HG02623 (cell line): ENCODE results near the gene ERBIN.
A peak's percentile ranks its signal among the peaks of the same experiment; 100 is the strongest.
"Not testable (repeated sequence)": the region's sequence is repeated elsewhere in the genome, so short reads cannot be mapped to it uniquely, and the experiment has no call there.

ENCODE experiments used
- ATAC-seq: cut with Tn5 transposase; IDR thresholded peaks from one replicate; pipeline ENCODE4 v1.9.1; 2021; ENCODE audit warnings: moderate library complexity; ENCODE audit not compliant: unreplicated experiment

ERBIN gene

DNA sequence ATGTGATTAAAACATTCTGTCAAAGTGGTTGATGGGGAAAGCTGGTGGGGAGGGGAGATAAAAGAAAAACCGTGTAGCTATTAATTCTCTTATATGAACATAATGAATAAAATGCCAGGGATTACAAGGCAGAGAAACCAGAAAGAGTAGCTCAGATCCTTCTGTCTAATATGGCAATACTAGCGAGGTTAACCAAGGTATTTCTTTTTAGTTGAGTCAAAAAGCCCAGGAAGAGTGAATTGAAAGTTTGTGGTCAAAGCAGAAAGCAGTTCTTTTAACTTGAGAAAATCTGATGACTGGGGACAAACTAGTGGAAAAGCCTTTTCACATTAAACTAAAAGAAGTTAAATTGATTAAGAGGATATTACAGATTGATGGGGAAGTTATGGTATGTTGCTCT, 76.0 kb downstream of the ERBIN start:
- ATAC-seq = no peak

GRCh38 chr5:66004216-66004615, 77.8 kb downstream of the ERBIN start:
- no peak for ATAC-seq

DNA sequence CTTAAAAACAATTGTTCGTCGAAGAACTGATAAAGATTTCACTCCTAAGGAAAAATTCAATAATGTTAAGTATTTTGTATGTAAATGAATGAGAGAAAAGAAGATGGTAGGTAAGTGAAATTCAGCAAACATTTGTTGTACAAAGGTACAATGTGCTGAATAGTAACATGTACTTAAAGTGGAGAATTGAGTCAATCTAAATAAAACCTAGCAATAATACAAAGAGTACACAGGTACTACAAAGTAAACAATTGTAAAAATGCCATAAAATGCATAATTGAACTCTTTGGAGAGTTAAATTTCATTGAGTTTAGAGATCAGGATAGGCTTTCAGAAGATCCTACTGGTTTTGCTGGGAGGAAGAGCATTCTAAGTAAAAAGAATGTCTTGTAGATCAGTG, 82.9 kb downstream of the ERBIN start:
- no peak for ATAC-seq

- no peak for ATAC-seq
Measured at GRCh38 chr5:66010476-66010875, 84.1 kb downstream of the ERBIN start.

- peak; percentile 63 for ATAC-seq
Measured at GRCh38 chr5:66012271-66012670, 85.9 kb downstream of the ERBIN start.

DNA sequence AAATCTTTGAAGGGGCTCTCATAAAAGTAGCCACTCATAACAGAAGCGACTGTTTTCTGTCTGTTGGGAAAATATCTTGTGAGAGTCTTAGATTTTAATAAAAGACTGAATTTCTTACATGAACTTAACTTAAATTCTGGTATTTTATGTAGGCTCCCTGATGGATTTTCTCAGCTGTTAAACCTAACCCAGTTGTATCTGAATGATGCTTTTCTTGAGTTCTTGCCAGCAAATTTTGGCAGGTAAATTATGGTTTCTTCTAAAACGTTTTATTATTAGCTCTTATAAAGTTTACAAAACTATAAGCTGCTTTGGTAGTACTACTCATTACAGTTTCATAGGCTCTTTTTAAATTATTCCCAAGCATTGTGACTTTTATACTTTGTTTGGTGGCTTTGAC, 87.0 kb downstream of the ERBIN start:
- no peak for ATAC-seq

GRCh38 chr5:66013906-66014305, 87.5 kb downstream of the ERBIN start:
- no peak for ATAC-seq

- ATAC-seq = no peak
Measured at GRCh38 chr5:66015196-66015960, 89.0 kb downstream of the ERBIN start.

- ATAC-seq = no peak
Measured at GRCh38 chr5:66021585-66021984, 95.2 kb downstream of the ERBIN start.

DNA sequence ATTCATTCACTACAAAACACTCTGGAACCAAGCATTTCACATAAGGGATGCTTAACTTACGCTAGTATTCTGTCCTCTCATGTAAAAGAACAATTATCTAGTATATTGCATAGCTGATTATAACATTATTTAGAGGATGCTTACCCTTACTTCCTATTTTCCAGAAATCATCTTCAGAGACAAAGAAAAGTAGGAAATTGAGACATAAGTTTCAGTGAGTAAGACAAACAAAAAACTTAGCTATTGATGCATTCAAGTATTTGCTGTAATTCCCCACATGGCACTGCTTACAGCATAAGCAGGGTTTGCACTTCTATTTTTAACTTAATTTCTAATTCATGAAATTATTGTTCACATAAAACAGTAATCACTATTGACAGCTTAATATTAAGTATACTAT, 112.9 kb downstream of the ERBIN start:
- ATAC-seq = no peak

GRCh38 chr5:66039701-66040100, 113.3 kb downstream of the ERBIN start:
- ATAC-seq = no peak

- ATAC-seq = no peak
Measured at GRCh38 chr5:66041627-66042026, 115.3 kb downstream of the ERBIN start.

DNA sequence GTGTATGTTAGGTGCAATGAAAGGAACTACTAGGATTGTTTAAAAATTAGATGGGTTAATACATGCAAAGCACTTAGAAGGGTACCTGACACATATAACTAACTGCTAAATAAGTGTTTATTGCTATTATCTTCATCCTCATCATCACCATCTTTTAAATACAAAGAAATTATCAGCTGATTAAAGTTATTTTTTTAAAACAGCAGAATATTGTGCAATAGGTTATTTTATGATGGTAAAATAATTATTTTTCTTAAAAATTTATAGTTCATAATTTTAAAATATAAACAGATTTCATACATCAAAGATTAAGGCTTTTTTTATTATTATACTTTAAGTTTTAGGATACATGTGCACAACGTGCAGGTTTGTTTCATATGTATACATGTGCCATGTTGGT, 130.9 kb downstream of the ERBIN start:
- no peak for ATAC-seq

GRCh38 chr5:66061320-66061719, 134.9 kb downstream of the ERBIN start:
- ATAC-seq = not testable (repeated sequence)

GRCh38 chr5:66063061-66063460, 136.7 kb downstream of the ERBIN start:
- not testable (repeated sequence) for ATAC-seq

DNA sequence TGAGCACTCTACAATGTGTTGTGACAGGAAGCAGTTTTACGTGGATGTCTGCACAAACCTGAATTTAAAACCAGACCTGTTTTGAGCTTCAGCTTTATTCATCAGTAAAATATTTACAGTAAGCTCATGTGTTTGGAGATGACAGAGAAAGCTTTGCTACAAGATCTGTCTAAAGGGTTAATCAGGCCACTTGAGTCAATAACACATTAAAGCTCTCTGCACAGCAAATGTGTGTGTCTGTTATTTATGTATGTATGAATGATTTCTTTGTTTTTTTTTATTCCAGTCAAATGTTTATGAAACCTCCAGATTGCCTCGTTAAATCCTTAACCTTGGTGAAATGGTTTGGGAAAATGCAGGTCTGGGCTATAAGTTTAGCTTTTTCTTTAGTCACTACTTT, 140.5 kb downstream of the ERBIN start:
- ATAC-seq = no peak

DNA sequence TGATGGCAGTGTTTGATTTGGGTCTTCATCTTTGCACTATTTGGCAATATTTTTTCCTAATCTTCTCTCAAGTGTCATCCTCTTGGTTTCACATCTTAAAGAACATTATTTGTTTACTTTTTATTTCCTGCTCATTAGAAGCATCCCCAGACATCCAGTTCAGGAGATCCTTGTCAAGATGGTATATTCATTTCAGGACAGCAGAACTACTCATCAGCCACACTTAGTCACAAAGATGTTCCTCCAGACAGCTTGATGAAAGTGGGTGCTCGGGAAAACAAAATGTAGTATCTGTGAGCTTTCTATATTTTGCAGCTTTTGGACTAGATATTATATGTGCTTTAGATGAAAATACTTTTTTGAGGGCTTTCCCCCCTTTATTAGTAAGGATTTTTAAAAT, 145.7 kb downstream of the ERBIN start:
- ATAC-seq = no peak

- no peak for ATAC-seq
Measured at GRCh38 chr5:66074901-66075300, 148.5 kb downstream of the ERBIN start.

- ATAC-seq = no peak
Measured at GRCh38 chr5:66080664-66081063, 154.3 kb downstream of the ERBIN start.

- no peak for ATAC-seq
Measured at GRCh38 chr5:66089384-66089783, 163.0 kb downstream of the ERBIN start.

GRCh38 chr5:66100851-66101250, 174.5 kb downstream of the ERBIN start:
- no peak for ATAC-seq

DNA sequence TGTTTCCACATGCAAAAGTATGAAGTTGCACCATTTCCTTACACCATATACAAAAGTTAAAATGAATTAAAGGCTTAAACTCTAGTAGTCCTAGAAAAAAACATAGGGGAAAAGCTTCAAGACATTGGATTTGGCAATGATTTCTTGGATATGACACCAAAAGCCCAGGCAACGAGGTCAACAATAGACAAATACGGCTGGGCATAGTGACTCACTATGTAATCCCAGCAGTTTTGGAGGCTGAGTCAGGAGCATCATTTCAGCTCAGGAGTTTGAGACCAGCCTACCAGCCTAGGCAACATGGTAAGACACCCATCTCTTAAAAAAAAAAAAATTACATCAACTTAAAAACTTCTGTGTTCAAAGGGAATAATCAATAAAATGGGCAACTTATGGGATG, 186.8 kb downstream of the ERBIN start:
- no peak for ATAC-seq

- ATAC-seq = no peak
Measured at GRCh38 chr5:66118304-66118703, 191.9 kb downstream of the ERBIN start.
